ENCODE results near the gene FGF18. TPM values are rescaled to one million over a fixed set of nuclear protein-coding genes. Genes with fewer than 3 reads are reported as not detected.

The FGF18 gene
- total RNA-seq, 1 donor from 2014 or later, result not detected

GRCh38 chr5:171457208-171457981, 37.9 kb downstream of the FGF18 start:
- Mint-ChIP-seq H3K4me1 (ENCODE audit: low read depth) (no peaks in the 10 kb centered on the region), H3K4me3 (ENCODE audit: low read depth) (no peak overlapping the region), H3K27ac (no peak overlapping the region), H3K36me3 (ENCODE audit: low read depth) (no peaks in the 10 kb centered on the region), H3K9me3 (no peaks in the 10 kb centered on the region), H3K27me3 (ENCODE audit: low read depth) (peaks cover 6% of the 10 kb centered on the region)
- intact Hi-C loops (cut with micrococcal nuclease), result no loop called here
- DNase-seq (ENCODE audit: low spot score), result no peak

DNA sequence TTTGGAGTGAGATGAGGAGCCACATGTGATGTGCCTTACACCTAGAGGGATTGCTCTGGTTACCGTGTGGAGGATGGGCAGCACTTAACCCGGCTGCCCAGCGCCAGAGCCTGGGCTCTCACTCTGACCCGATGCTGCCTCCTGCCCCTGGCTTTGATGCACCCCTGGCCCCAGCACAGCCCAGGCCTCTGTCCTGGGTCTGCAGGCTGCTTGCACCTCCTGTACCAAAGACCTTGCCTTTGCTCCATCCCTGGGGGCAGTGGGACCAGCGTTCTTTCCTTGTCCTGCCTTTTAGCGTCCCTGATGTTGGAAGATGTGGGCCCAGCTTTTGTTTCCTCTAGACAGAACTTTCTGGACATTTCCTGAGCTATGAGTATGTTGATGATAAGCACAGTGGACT, 40.4 kb downstream of the FGF18 start:
- Mint-ChIP-seq H3K9me3 (no peaks in the 10 kb centered on the region), H3K27me3 (ENCODE audit: low read depth) (peaks cover 5% of the 10 kb centered on the region), H3K27ac (no peak overlapping the region), H3K4me3 (ENCODE audit: low read depth) (no peak overlapping the region), H3K36me3 (ENCODE audit: low read depth) (no peaks in the 10 kb centered on the region), H3K4me1 (ENCODE audit: low read depth) (no peaks in the 10 kb centered on the region)
- no peak for DNase-seq (ENCODE audit: low spot score)
- intact Hi-C loops (cut with micrococcal nuclease), result no loop called here

- H3K27me3 Mint-ChIP-seq (ENCODE audit: low read depth), result peaks cover 5% of the 10 kb centered on the region
- no peak overlapping the region for H3K4me3 Mint-ChIP-seq (ENCODE audit: low read depth)
- no peaks in the 10 kb centered on the region for H3K36me3 Mint-ChIP-seq (ENCODE audit: low read depth)
- H3K4me1 Mint-ChIP-seq (ENCODE audit: low read depth), result no peaks in the 10 kb centered on the region
- intact Hi-C loops (cut with micrococcal nuclease), result no loop called here
- DNase-seq (ENCODE audit: low spot score), result no peak
- H3K9me3 Mint-ChIP-seq, result no peaks in the 10 kb centered on the region
- no peak overlapping the region for H3K27ac Mint-ChIP-seq
Observed at GRCh38 chr5:171462136-171462927, 42.9 kb downstream of the FGF18 start.

- H3K4me3 Mint-ChIP-seq (ENCODE audit: low read depth), result no peak overlapping the region
- no peaks in the 10 kb centered on the region for H3K4me1 Mint-ChIP-seq (ENCODE audit: low read depth)
- H3K36me3 Mint-ChIP-seq (ENCODE audit: low read depth), result no peaks in the 10 kb centered on the region
- peaks cover 5% of the 10 kb centered on the region for H3K27me3 Mint-ChIP-seq (ENCODE audit: low read depth)
- no peak for DNase-seq (ENCODE audit: low spot score)
- intact Hi-C loops (cut with micrococcal nuclease), result no loop called here
- no peak overlapping the region for H3K27ac Mint-ChIP-seq
- H3K9me3 Mint-ChIP-seq, result no peaks in the 10 kb centered on the region
Observed at GRCh38 chr5:171462928-171463861, 43.7 kb downstream of the FGF18 start.

- no peaks in the 10 kb centered on the region for H3K4me1 Mint-ChIP-seq (ENCODE audit: low read depth)
- no peak for DNase-seq (ENCODE audit: low spot score)
- peaks cover 5% of the 10 kb centered on the region for H3K27me3 Mint-ChIP-seq (ENCODE audit: low read depth)
- H3K27ac Mint-ChIP-seq, result no peak overlapping the region
- no peaks in the 10 kb centered on the region for H3K36me3 Mint-ChIP-seq (ENCODE audit: low read depth)
- no peaks in the 10 kb centered on the region for H3K9me3 Mint-ChIP-seq
- H3K4me3 Mint-ChIP-seq (ENCODE audit: low read depth), result no peak overlapping the region
- intact Hi-C loops (cut with micrococcal nuclease), result no loop called here
Observed at GRCh38 chr5:171463862-171464229, 44.4 kb downstream of the FGF18 start.

DNA sequence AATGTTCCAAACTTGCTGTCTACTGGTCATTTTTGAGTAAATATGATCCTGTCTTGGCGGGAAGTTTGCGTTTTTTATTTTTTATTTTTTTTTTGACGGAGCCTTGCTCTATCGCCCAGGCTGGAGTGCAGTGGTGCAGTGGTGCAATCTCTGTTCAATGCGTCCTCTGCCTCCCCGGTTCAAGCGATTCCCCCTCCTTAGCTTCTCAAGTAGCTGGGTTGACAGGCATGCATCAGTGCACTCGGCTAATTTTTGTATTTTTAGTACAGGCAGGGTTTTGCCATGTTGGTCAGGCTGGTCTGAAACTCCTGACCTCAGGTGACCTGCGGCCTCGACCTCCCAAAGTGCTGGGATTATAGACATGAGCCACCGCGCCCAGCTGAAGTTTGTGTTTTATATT, 45.4 kb downstream of the FGF18 start:
- Mint-ChIP-seq H3K9me3 (no peaks in the 10 kb centered on the region), H3K4me3 (ENCODE audit: low read depth) (no peak overlapping the region), H3K27me3 (ENCODE audit: low read depth) (peaks cover 5% of the 10 kb centered on the region), H3K27ac (no peak overlapping the region), H3K36me3 (ENCODE audit: low read depth) (no peaks in the 10 kb centered on the region), H3K4me1 (ENCODE audit: low read depth) (no peaks in the 10 kb centered on the region)
- no peak for DNase-seq (ENCODE audit: low spot score)
- intact Hi-C loops (cut with micrococcal nuclease), result no loop called here

- H3K4me3 Mint-ChIP-seq (ENCODE audit: low read depth), result no peak overlapping the region
- DNase-seq (ENCODE audit: low spot score), result no peak
- no peaks in the 10 kb centered on the region for H3K4me1 Mint-ChIP-seq (ENCODE audit: low read depth)
- no peaks in the 10 kb centered on the region for H3K36me3 Mint-ChIP-seq (ENCODE audit: low read depth)
- intact Hi-C loops (cut with micrococcal nuclease), result no loop called here
- H3K9me3 Mint-ChIP-seq, result no peaks in the 10 kb centered on the region
- H3K27me3 Mint-ChIP-seq (ENCODE audit: low read depth), result peaks cover 5% of the 10 kb centered on the region
- no peak overlapping the region for H3K27ac Mint-ChIP-seq
Observed at GRCh38 chr5:171467107-171467506, 47.7 kb downstream of the FGF18 start.

DNA sequence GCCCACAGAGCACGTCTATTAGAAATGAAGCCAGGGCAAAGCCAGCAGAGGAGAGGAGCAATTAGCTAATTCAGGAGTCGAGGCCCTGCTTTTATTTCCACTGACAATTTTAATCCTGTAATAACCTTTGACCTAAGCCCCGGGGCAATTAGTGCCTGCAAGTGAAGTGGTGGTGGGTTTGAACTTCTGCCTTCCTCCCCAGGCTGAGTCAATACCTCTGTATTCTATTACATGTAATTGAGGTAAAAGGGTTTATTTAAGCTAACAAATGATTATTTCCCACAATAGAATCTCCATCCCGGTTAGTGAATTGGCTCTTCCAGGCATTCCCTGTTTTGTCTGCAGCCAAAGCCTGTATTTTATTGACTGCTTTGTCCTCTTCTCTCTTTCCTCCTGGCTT, 49.9 kb downstream of the FGF18 start:
- Mint-ChIP-seq H3K27ac (no peak overlapping the region), H3K9me3 (no peaks in the 10 kb centered on the region), H3K4me1 (ENCODE audit: low read depth) (no peaks in the 10 kb centered on the region), H3K27me3 (ENCODE audit: low read depth) (peaks cover 2% of the 10 kb centered on the region), H3K36me3 (ENCODE audit: low read depth) (no peaks in the 10 kb centered on the region), H3K4me3 (ENCODE audit: low read depth) (no peak overlapping the region)
- intact Hi-C loops (cut with micrococcal nuclease), result no loop called here
- no peak for DNase-seq (ENCODE audit: low spot score)

DNA sequence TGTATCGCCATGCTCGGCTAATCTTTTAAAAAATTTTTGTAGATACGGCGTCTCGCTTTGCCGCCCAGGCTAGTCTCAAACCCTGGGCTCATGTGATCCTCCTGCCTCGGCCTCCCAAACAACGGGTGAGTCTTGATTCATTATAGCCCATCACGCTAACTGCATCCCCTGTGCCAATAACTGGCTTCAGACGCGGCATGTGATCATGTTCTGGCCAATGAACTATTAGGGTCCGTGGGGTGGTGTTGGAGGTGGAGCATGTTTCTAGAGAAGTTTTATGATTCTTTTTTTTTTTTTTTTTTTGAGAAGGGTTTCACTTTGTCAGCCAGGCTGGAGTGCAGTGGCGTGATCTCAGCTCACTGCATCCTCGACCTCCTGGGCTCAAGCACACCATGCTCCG, 51.0 kb downstream of the FGF18 start:
- H3K4me1 Mint-ChIP-seq (ENCODE audit: low read depth), result no peaks in the 10 kb centered on the region
- H3K4me3 Mint-ChIP-seq (ENCODE audit: low read depth), result no peak overlapping the region

GRCh38 chr5:171474230-171474813, 54.9 kb downstream of the FGF18 start:
- intact Hi-C loops (cut with micrococcal nuclease), result no loop called here
- no peak overlapping the region for H3K27ac Mint-ChIP-seq
- no peaks in the 10 kb centered on the region for H3K36me3 Mint-ChIP-seq (ENCODE audit: low read depth)
- H3K4me1 Mint-ChIP-seq (ENCODE audit: low read depth), result no peaks in the 10 kb centered on the region
- H3K9me3 Mint-ChIP-seq, result no peaks in the 10 kb centered on the region
- peaks cover 4% of the 10 kb centered on the region for H3K27me3 Mint-ChIP-seq (ENCODE audit: low read depth)
- H3K4me3 Mint-ChIP-seq (ENCODE audit: low read depth), result no peak overlapping the region
- DNase-seq (ENCODE audit: low spot score), result no peak

More for the DNA sequence above, 51.0 kb downstream of the FGF18 start:
- no peak for DNase-seq (ENCODE audit: low spot score)
- H3K9me3 Mint-ChIP-seq, result no peaks in the 10 kb centered on the region
- no peaks in the 10 kb centered on the region for H3K36me3 Mint-ChIP-seq (ENCODE audit: low read depth)
- no peak overlapping the region for H3K27ac Mint-ChIP-seq
- no peaks in the 10 kb centered on the region for H3K27me3 Mint-ChIP-seq (ENCODE audit: low read depth)
- intact Hi-C loops (cut with micrococcal nuclease), result no loop called here

DNA sequence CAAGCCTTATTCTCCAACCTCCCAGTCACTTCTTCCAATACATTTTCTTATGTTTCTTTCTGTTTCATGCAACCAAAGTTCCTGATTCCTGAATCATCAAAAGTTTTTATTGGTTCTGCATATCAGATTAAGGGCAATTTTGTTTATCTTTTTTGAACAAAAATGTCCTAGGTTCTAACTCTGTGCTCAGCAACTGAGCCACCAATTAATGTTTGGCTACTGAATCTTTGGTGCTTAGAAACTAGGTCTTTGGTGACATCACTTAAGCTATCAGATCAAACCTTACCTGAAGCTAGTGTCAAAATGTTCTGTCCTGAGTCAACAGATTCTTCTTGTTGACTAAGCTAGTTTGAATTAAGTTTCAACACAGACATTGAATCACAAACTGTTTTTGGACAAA, 56.1 kb downstream of the FGF18 start:
- Mint-ChIP-seq H3K27me3 (ENCODE audit: low read depth) (peaks cover 4% of the 10 kb centered on the region), H3K9me3 (no peaks in the 10 kb centered on the region), H3K36me3 (ENCODE audit: low read depth) (no peaks in the 10 kb centered on the region), H3K4me3 (ENCODE audit: low read depth) (no peak overlapping the region), H3K27ac (no peak overlapping the region), H3K4me1 (ENCODE audit: low read depth) (no peaks in the 10 kb centered on the region)
- intact Hi-C loops (cut with micrococcal nuclease), result no loop called here
- no peak for DNase-seq (ENCODE audit: low spot score)

GRCh38 chr5:171476701-171477100, 57.3 kb downstream of the FGF18 start:
- H3K4me1 Mint-ChIP-seq (ENCODE audit: low read depth), result no peaks in the 10 kb centered on the region
- H3K9me3 Mint-ChIP-seq, result no peaks in the 10 kb centered on the region
- H3K27me3 Mint-ChIP-seq (ENCODE audit: low read depth), result peaks cover 4% of the 10 kb centered on the region
- no peak for DNase-seq (ENCODE audit: low spot score)
- no peak overlapping the region for H3K4me3 Mint-ChIP-seq (ENCODE audit: low read depth)
- intact Hi-C loops (cut with micrococcal nuclease), result no loop called here
- no peaks in the 10 kb centered on the region for H3K36me3 Mint-ChIP-seq (ENCODE audit: low read depth)
- no peak overlapping the region for H3K27ac Mint-ChIP-seq
